ENCODE measurements around the gene SGPP2.

Gene SGPP2

DNA sequence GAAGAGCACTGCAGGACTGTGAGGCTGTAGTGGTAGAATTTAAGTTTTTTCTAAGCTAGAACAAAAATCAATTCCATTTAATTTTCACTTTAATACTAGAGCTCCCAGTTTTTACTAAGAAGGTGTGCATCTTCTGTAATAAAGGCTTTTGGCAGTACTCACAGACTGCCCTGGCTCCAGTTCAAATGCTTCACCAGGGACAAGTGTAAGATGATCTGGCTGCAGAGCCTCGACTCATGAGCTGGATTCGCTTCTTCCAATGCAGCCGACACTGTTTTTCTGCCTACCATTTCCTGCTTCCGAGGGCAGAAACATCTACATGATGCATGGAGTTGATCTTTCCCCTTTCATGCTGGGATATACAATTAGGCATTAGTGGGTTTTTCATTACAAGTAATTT lies 144.5 kb downstream of the SGPP2 start:
- H3K4me3 ChIP-seq (replicated peaks; ENCODE audit: low read depth, low read length) = no peak overlapping the region
- TF ChIP-seq, protein P1, sequence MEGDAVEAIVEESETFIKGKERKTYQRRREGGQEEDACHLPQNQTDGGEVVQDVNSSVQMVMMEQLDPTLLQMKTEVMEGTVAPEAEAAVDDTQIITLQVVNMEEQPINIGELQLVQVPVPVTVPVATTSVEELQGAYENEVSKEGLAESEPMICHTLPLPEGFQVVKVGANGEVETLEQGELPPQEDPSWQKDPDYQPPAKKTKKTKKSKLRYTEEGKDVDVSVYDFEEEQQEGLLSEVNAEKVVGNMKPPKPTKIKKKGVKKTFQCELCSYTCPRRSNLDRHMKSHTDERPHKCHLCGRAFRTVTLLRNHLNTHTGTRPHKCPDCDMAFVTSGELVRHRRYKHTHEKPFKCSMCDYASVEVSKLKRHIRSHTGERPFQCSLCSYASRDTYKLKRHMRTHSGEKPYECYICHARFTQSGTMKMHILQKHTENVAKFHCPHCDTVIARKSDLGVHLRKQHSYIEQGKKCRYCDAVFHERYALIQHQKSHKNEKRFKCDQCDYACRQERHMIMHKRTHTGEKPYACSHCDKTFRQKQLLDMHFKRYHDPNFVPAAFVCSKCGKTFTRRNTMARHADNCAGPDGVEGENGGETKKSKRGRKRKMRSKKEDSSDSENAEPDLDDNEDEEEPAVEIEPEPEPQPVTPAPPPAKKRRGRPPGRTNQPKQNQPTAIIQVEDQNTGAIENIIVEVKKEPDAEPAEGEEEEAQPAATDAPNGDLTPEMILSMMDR (IDR thresholded peaks at IDR 0.05; ENCODE audit: low read length, missing control alignments) = no peak
- DNase-seq (ENCODE audit: low read depth) = peak; percentile 58

DNA sequence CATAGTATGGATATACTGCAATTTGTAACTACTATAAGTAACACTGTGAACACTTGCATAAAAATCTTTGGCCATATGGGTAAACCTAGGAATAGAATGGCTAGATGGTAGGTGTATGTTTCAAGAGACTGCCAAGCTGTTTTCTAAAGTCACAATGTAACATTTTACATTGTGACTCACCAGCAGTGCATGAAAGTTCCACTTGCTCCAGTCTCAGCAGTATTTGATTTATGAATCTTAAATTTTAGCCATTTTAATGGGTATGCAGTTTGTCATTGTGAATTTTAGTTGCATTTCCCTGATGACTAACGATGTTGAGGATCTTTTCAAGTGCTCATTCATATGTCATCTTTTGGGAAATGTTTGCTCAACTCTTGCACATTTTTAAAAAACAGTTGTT lies 145.5 kb downstream of the SGPP2 start:
- TF ChIP-seq, protein P1 (IDR thresholded peaks at IDR 0.05; ENCODE audit: low read length, missing control alignments) = no peak
- H3K4me3 ChIP-seq (replicated peaks; ENCODE audit: low read depth, low read length) = no peak overlapping the region
- DNase-seq (ENCODE audit: low read depth) = no peak

DNA sequence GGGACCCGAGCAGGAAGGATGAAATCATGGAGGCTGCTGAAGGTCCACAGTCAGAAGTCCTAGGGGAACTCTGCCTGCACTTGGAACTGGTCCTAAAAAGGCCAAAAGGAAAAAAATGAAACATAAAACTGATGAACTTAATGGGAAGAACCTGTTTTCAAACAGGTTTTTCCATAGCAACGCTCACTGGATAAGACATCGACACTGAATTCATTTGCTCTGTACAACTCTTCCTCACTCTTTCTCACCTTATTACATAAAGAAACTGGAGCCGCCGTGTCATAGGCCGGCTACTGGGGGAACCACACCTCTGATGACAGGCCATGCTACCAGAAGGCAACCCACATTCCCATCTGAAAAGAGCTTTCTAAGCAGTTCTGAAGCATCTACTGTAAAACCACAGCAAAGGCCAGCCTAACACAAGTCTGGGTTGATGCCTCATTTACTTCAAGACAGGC lies 147.9 kb downstream of the SGPP2 start:
- H3K4me3 ChIP-seq (replicated peaks; ENCODE audit: low read depth, low read length) = no peak overlapping the region
- DNase-seq (ENCODE audit: low read depth) = no peak
- TF ChIP-seq, protein P1 (IDR thresholded peaks at IDR 0.05; ENCODE audit: low read length, missing control alignments) = no peak

DNA sequence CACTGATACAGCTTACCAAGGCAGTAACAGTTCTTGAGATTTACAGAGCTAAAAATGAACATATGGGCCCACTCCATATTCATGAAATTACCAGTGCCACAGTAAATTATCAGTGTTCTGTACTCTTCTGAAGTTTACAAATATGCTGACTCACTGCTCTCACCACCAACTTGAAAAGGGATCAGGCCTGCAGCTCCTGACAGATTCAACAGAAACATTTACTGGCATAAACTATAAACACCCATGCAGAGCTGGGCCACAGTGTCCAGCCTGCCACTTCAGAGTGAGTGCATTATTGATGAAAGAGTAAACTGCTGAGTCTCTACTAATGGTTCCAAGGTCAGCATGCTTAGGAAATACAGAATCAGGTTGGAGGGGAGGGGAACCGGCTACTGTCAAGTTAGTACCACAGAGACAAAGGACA lies 148.4 kb downstream of the SGPP2 start:
- peak; percentile 66 for DNase-seq (ENCODE audit: low read depth)
- no peak overlapping the region for H3K4me3 ChIP-seq (replicated peaks; ENCODE audit: low read depth, low read length)
- TF ChIP-seq, protein P1 (IDR thresholded peaks at IDR 0.05; ENCODE audit: low read length, missing control alignments) = no peak

DNA sequence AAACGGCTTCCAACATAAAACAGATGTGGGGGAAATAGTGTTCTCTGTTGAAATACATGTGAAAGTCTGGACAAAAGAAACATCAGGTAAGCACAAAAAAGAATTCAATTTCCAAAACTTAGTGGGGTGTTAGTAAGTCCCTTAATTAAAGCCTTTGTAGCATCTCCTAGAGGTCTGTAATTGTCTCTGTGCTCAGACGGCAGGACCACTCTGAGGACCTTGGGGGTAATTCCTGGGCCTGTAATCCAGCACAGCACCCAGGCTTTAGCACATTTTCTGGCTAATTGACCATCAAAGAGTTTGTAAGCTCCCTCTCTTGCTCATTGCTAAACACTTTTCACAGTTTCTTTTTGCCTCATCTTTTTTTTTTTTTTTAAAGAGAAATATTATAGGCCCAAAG lies 151.3 kb downstream of the SGPP2 start:
- H3K4me3 ChIP-seq (replicated peaks; ENCODE audit: low read depth, low read length) = no peak overlapping the region
- TF ChIP-seq, protein P1 (IDR thresholded peaks at IDR 0.05; ENCODE audit: low read length, missing control alignments) = no peak
- no peak for DNase-seq (ENCODE audit: low read depth)

DNA sequence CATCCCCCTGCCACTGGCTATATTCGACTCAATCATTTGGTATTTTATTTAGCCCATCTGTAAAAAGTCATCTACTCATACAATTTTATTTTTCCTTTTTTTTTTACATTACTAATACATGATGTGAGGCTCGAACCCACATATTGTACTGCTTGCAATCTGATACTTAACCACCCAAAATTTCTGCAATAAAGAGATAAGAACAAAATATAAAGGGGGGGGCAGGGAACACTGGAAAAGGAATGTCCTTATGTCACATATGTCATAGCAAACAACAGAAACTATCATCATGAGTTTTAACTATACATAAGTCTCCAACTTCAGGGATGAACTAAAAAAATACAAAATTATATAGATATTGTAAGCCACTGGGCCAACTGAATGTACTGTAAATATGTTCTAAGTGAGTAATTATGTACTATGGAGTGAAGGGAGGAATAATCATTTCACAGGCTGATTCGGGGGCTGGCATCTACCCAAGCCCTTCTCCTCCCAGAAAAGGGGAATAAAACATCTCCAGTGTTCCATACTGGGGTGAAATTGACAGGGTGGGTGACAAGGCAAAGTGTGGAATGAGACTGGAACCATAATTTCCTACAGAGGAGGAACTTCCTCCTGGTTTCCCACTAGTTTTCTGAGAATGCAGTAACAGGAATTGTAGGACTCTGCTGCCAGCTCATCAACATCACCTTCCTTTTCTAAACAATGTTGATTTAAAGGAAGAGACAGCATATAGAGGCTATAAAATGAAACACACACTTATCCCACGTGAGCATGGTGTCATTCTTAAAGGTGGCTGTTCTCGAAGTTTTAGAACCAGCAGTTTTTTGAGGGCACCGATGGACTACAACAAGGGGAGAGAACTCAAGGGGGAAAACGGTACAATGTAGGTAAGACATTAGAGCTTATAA lies 152.1 kb downstream of the SGPP2 start:
- DNase-seq (ENCODE audit: low read depth) = no peak
- TF ChIP-seq, protein P1 (IDR thresholded peaks at IDR 0.05; ENCODE audit: low read length, missing control alignments) = no peak

More for the DNA sequence above, 152.1 kb downstream of the SGPP2 start:
- no peak overlapping the region for H3K4me3 ChIP-seq (replicated peaks; ENCODE audit: low read depth, low read length)

Data from fibroblast of pulmonary artery (primary cell).